Uterus (tissue), 2 donors: Measurements from ENCODE around the gene ITSN1.

Experiments
- CTCF ChIP-seq, 4 experiments: fragments of 200-600 bp in 2 of 4; fragments of 450-650 bp in 2 of 4; sonication (generic) in 2 of 4; IDR thresholded peaks; one replicate each; pipeline ENCODE4 v1.5.1; 2016 to 2019; ENCODE audit warnings: antibody characterized with exemption in 4 of 4, mild to moderate bottlenecking in 2 of 4, moderate library complexity in 1 of 4
- POLR2A ChIP-seq, 2 donors: fragments of 450-650 bp; IDR thresholded peaks; one replicate each; pipeline ENCODE4 v1.6.1; 2016; ENCODE audit warnings: antibody characterized with exemption in 2 of 2, mild to moderate bottlenecking in 1 of 2, moderate library complexity in 1 of 2

DNA sequence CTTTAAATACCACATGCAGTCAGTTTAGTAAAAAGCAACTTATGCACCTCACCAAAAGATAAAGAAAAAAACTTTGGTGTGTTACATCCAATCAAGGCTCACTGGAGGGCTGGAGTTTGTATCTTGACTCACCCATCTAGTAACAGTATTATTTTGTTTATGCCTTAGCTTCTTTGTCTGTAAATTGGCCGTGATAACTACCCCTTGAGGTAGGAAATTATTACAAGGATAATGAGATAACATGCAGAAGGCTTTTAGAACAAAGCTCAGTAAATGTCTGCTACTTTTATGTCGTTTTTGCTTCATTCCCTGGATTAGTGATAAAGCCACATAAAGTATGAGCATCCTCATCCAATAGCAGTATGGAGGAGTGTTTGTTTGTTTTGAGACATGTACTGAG lies 178.5 kb downstream of the ITSN1 start:
- TF ChIP-seq POLR2A (IDR thresholded peaks at IDR 0.05) (no peak), CTCF (IDR thresholded peaks at IDR 0.05) (no peak)
